Neural progenitor cell (in vitro differentiated cells): ENCODE measurements around the gene ALG12. TPM values are rescaled to one million over a fixed set of nuclear protein-coding genes. Genes with fewer than 3 reads are reported as not detected.

Experiments
- DNase-seq: peaks from one replicate; pipeline ENCODE4 v3.0.0-alpha.2; 2016; ENCODE audit warnings: low spot score
- H2AFZ ChIP-seq: fragments of 200-600 bp; sonication (generic); replicated peaks from 2 replicates; pipeline ENCODE4 v1.6.1; 2016; ENCODE audit warnings: antibody characterized with exemption
- H3F3A ChIP-seq: fragments of 200-600 bp; sonication (generic); 2 replicates; pipeline ENCODE4 v1.6.1; 2016; ENCODE audit warnings: antibody characterized with exemption, low read depth
- H3K27ac ChIP-seq: fragments of 200-600 bp; sonication (generic); 2 replicates; pipeline ENCODE4 v1.5.1; 2016; ENCODE audit warnings: mild to moderate bottlenecking
- H3K27me3 ChIP-seq: fragments of 200-600 bp; sonication (generic); 2 replicates; pipeline ENCODE4 v1.6.1; 2016; ENCODE audit warnings: mild to moderate bottlenecking, moderate library complexity
- H3K36me3 ChIP-seq: fragments of 200-600 bp; sonication (generic); 2 replicates; pipeline ENCODE4 v1.5.1; 2016
- H3K4me1 ChIP-seq: fragments of 200-600 bp; sonication (generic); 2 replicates; pipeline ENCODE4 v1.6.1; 2016; ENCODE audit warnings: mixed run types
- H3K4me2 ChIP-seq: fragments of 200-600 bp; sonication (generic); 2 replicates; pipeline ENCODE4 v1.6.1; 2016
- H3K4me3 ChIP-seq: fragments of 200-600 bp; sonication (generic); 2 replicates; pipeline ENCODE4 v1.5.1; 2016
- H3K79me2 ChIP-seq: fragments of 200-600 bp; sonication (generic); 2 replicates; pipeline ENCODE4 v1.6.1; 2016; ENCODE audit warnings: low read depth
- H3K9ac ChIP-seq: fragments of 200-600 bp; sonication (generic); 2 replicates; pipeline ENCODE4 v1.6.1; 2016
- H3K9me3 ChIP-seq: fragments of 200-600 bp; sonication (generic); 2 replicates; pipeline ENCODE4 v1.5.1; 2016; ENCODE audit warnings: low read depth
- H4K20me1 ChIP-seq: fragments of 200-600 bp; sonication (generic); 2 replicates; pipeline ENCODE4 v1.6.1; 2016; ENCODE audit warnings: low read depth
- H3K27ac Mint-ChIP-seq: 3 replicates; pipeline ENCODE4 v1.8.0; 2021; ENCODE audit warnings: mixed read lengths
- H3K27me3 Mint-ChIP-seq: 2 replicates; pipeline ENCODE4 v1.8.0; 2022; ENCODE audit warnings: low read depth, mild to moderate bottlenecking, inconsistent platforms, moderate library complexity, mixed read lengths; ENCODE audit not compliant: insufficient read depth
- H3K36me3 Mint-ChIP-seq: 3 replicates; pipeline ENCODE4 v1.8.0; 2021; ENCODE audit warnings: mixed read lengths
- H3K4me1 Mint-ChIP-seq: 3 replicates; pipeline ENCODE4 v1.8.0; 2021; ENCODE audit warnings: mixed read lengths
- H3K4me3 Mint-ChIP-seq: 3 replicates; pipeline ENCODE4 v1.8.0; 2021; ENCODE audit warnings: mild to moderate bottlenecking, moderate library complexity, mixed read lengths
- H3K9me3 Mint-ChIP-seq: 3 replicates; pipeline ENCODE4 v1.8.0; 2020; ENCODE audit warnings: mixed read lengths
- CTCF ChIP-seq: fragments of 200-600 bp; sonication (generic); IDR thresholded peaks from 2 replicates; pipeline ENCODE4 v1.5.1; 2017; ENCODE audit warnings: antibody characterized with exemption, mild to moderate bottlenecking
- EZH2 ChIP-seq: fragments of 200-600 bp; sonication (generic); IDR thresholded peaks from 2 replicates; pipeline ENCODE4 v1.6.1; 2017; ENCODE audit warnings: antibody characterized with exemption, mild to moderate bottlenecking, moderate library complexity
- EZH2phosphoT487 ChIP-seq: fragments of 200-600 bp; sonication (generic); IDR thresholded peaks from 2 replicates; pipeline ENCODE4 v1.6.1; 2017; ENCODE audit warnings: antibody characterized with exemption
- total RNA-seq: library from RNA; depleted of rRNA; stranded (reverse); fragments of >200 nt; gene quantifications from 2 replicates; pipeline ENCODE4 v1.2.3, GENCODE V29; 2015; ENCODE audit warnings: low replicate concordance

The ALG12 gene
- total RNA-seq, 1 donor from 2014 or later, result 4.9 TPM

- Histone ChIP-seq H3F3A (no peaks in the 10 kb centered on the region), H4K20me1 (peaks cover 8% of the 10 kb centered on the region), H2AFZ (no peak overlapping the region), H3K4me3 (no peak overlapping the region), H3K27ac (no peak overlapping the region), H3K4me2 (no peak overlapping the region), H3K9me3 (peaks cover 4% of the 10 kb centered on the region), H3K9ac (no peak overlapping the region), H3K27me3 (no peaks in the 10 kb centered on the region), H3K4me1 (no peaks in the 10 kb centered on the region), H3K36me3 (peaks cover 19% of the 10 kb centered on the region), H3K79me2 (peaks cover 67% of the 10 kb centered on the region)
- TF ChIP-seq EZH2phosphoT487 (no peak), EZH2 (no peak), CTCF (no peak)
- H3K36me3 Mint-ChIP-seq, result peaks cover 96% of the 10 kb centered on the region
- H3K27ac Mint-ChIP-seq, result no peak overlapping the region
- peaks cover 11% of the 10 kb centered on the region for H3K27me3 Mint-ChIP-seq
- no peak for DNase-seq
- H3K4me3 Mint-ChIP-seq, result peak overlapping the region; percentile 55
- peaks cover 3% of the 10 kb centered on the region for H3K4me1 Mint-ChIP-seq
- peaks cover 88% of the 10 kb centered on the region for H3K9me3 Mint-ChIP-seq
These were observed 31.2 kb downstream of the ALG12 start for GRCh38 chr22:49887064-49887451.

GRCh38 chr22:49886346-49887063 is 31.7 kb downstream of the ALG12 start:
- H3K4me1 ChIP-seq, result no peaks in the 10 kb centered on the region
- no peaks in the 10 kb centered on the region for H3K27me3 ChIP-seq
- no peak overlapping the region for H3K4me2 ChIP-seq
- TF ChIP-seq EZH2phosphoT487, result no peak
- no peak for TF ChIP-seq CTCF
- TF ChIP-seq EZH2, result no peak
- Mint-ChIP-seq H3K36me3 (peaks cover 98% of the 10 kb centered on the region), H3K4me3 (no peak overlapping the region), H3K27ac (no peak overlapping the region), H3K9me3 (peaks cover 90% of the 10 kb centered on the region), H3K27me3 (peaks cover 12% of the 10 kb centered on the region), H3K4me1 (peaks cover 3% of the 10 kb centered on the region)
- DNase-seq, result no peak
- peaks cover 8% of the 10 kb centered on the region for H4K20me1 ChIP-seq
- no peaks in the 10 kb centered on the region for H3F3A ChIP-seq
- no peak overlapping the region for H3K27ac ChIP-seq
- no peak overlapping the region for H2AFZ ChIP-seq
- H3K36me3 ChIP-seq, result peaks cover 18% of the 10 kb centered on the region
- H3K9me3 ChIP-seq, result peaks cover 4% of the 10 kb centered on the region
- H3K79me2 ChIP-seq, result peaks cover 73% of the 10 kb centered on the region
- no peak overlapping the region for H3K9ac ChIP-seq
- no peak overlapping the region for H3K4me3 ChIP-seq

- DNase-seq, result no peak
- Mint-ChIP-seq H3K9me3 (peaks cover 89% of the 10 kb centered on the region), H3K4me3 (no peak overlapping the region), H3K27ac (no peak overlapping the region), H3K4me1 (peaks cover 3% of the 10 kb centered on the region), H3K27me3 (peaks cover 13% of the 10 kb centered on the region), H3K36me3 (peaks cover 95% of the 10 kb centered on the region)
- TF ChIP-seq CTCF, result no peak
- no peak for TF ChIP-seq EZH2
- no peak for TF ChIP-seq EZH2phosphoT487
- Histone ChIP-seq H3K9ac (no peak overlapping the region), H3K4me2 (no peak overlapping the region), H3K9me3 (peaks cover 4% of the 10 kb centered on the region), H3K4me1 (no peaks in the 10 kb centered on the region), H3K4me3 (no peak overlapping the region), H4K20me1 (peaks cover 8% of the 10 kb centered on the region), H3K36me3 (peaks cover 12% of the 10 kb centered on the region), H3K79me2 (peaks cover 79% of the 10 kb centered on the region), H3K27me3 (no peaks in the 10 kb centered on the region), H3K27ac (no peak overlapping the region), H2AFZ (no peak overlapping the region), H3F3A (no peaks in the 10 kb centered on the region)
These were observed 32.4 kb downstream of the ALG12 start for GRCh38 chr22:49885881-49886280.
